GM23338 (cell line): ENCODE data around the gene SCG2.

Experiments used
- CTCF ChIP-seq, 2 experiments: fragments of 200-600 bp in 1 of 2; sonication (generic) in 1 of 2; conservative IDR thresholded peaks; 2 replicates each; pipeline versions ENCODE4 v1.5.1 to v1.6.1; 2016 to 2017; ENCODE audit warnings: antibody characterized with exemption in 2 of 2, low read depth in 2 of 2, mild to moderate bottlenecking in 2 of 2, moderate library complexity in 1 of 2
- ETS1 ChIP-seq: IDR thresholded peaks from 2 replicates; pipeline ENCODE4 v1.6.1; 2016; ENCODE audit warnings: antibody characterized with exemption
- EZH2 ChIP-seq: fragments of 200-600 bp; sonication (generic); IDR thresholded peaks from one replicate; pipeline ENCODE4 v1.8.0; 2017; ENCODE audit warnings: antibody characterized with exemption, mild to moderate bottlenecking, low read depth; ENCODE audit not compliant: unreplicated experiment
- EZH2phosphoT487 ChIP-seq: fragments of 200-600 bp; sonication (generic); IDR thresholded peaks from one replicate; pipeline ENCODE4 v1.8.1; 2018; ENCODE audit warnings: antibody characterized with exemption; ENCODE audit not compliant: unreplicated experiment
- NANOG ChIP-seq: IDR thresholded peaks from 2 replicates; pipeline ENCODE4 v1.6.1; 2016; ENCODE audit warnings: antibody characterized with exemption, borderline replicate concordance
- POLR2AphosphoS5 ChIP-seq: IDR thresholded peaks from 2 replicates; pipeline ENCODE4 v1.6.1; 2016; ENCODE audit warnings: antibody characterized with exemption, low read depth
- ZNF462 ChIP-seq: fragments of 250-450 bp; sonication (Bioruptor Pico); IDR thresholded peaks from 2 replicates; pipeline ENCODE4 v1.5.0; 2020; ENCODE audit warnings: mild to moderate bottlenecking, moderate library complexity

DNA sequence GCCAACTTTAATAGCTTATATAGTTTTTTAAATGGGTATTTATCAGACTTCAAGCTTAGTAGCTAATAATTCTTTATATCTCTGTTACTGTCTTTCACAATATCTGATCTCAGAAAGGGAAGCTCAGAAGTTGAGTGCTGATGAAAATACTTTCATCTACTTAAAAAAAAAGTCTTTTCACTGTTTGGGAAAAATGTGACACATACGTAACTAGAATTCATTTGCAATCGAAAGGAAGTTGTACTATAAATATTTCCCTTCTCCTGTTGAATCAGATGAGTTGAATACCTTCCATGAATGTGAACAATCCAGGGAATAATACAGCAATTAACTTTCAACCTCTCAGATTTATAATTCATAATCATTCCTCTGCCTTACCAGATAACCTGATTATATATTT is 811 bp upstream of the SCG2 start:
- no peak for TF ChIP-seq POLR2AphosphoS5
- no peak for TF ChIP-seq CTCF (conservative IDR thresholded peaks at IDR 0.05; ENCODE audit: low read depth in 2 of 2)
- TF ChIP-seq EZH2phosphoT487, result no peak
- TF ChIP-seq ETS1, result no peak
- TF ChIP-seq ZNF462 (CRISPR knock-in tag), result no peak
- TF ChIP-seq EZH2, result no peak
- TF ChIP-seq NANOG, result no peak
